ENCODE results near the gene LPCAT4. TPM values are rescaled to one million over a fixed set of nuclear protein-coding genes. Genes with fewer than 3 reads are reported as not detected.

LPCAT4 gene
- total and polyA plus RNA-seq, 9 of the 15 experiments (the other 6 are each of a cell fraction or from before 2014, with no cell fraction given), result 7.3 to 34.3 (median 14.4) TPM

DNA sequence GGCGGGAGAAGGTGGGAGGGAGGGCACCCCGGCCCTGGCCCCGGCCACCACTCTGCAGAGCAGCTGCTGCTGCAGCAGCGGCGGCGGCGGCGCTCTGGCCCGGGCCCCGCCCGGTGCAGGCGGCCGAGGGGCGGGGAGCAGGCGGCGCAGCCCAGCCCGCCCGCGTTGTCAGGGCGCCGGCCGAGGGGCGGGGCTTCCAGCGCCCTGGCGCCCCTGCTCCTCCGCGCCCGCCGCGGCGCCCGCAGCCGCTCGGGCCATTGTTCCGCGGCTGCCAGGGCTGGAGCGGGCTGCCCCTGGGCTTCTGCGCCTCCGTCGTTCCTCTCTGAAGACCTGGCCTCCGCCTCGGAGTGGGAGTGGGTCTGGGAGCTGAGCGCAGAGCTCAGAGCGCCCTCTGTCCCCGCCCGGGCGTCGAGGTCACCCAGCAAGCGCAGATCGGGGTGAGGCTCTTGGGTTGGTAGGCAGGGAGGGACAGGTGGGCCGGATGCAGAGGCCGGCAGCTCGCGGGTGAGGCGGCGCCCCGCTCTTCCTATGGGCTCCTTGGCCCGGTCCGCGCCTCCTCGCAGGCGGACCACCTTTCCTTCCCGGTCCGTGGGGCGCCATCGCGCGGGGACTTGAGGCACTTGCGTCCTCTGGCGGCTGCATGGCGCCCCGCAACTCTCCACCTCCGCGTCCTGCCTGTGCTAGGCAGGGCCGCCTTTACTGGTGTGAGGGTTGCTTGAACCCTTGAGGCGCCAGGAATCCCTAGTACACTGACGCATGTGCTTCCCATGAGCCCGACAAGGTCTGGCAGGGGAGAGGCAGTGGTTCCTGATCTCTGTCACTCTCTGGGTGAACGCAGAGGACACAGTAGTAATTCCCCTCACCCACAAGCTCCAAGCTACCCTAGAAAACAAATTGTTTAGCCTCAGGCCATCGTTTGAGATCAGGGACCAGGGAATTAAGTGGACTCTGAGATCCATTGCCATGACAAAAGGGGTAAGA, at the start of gene LPCAT4 (continued):
- TF ChIP-seq, protein P1, sequence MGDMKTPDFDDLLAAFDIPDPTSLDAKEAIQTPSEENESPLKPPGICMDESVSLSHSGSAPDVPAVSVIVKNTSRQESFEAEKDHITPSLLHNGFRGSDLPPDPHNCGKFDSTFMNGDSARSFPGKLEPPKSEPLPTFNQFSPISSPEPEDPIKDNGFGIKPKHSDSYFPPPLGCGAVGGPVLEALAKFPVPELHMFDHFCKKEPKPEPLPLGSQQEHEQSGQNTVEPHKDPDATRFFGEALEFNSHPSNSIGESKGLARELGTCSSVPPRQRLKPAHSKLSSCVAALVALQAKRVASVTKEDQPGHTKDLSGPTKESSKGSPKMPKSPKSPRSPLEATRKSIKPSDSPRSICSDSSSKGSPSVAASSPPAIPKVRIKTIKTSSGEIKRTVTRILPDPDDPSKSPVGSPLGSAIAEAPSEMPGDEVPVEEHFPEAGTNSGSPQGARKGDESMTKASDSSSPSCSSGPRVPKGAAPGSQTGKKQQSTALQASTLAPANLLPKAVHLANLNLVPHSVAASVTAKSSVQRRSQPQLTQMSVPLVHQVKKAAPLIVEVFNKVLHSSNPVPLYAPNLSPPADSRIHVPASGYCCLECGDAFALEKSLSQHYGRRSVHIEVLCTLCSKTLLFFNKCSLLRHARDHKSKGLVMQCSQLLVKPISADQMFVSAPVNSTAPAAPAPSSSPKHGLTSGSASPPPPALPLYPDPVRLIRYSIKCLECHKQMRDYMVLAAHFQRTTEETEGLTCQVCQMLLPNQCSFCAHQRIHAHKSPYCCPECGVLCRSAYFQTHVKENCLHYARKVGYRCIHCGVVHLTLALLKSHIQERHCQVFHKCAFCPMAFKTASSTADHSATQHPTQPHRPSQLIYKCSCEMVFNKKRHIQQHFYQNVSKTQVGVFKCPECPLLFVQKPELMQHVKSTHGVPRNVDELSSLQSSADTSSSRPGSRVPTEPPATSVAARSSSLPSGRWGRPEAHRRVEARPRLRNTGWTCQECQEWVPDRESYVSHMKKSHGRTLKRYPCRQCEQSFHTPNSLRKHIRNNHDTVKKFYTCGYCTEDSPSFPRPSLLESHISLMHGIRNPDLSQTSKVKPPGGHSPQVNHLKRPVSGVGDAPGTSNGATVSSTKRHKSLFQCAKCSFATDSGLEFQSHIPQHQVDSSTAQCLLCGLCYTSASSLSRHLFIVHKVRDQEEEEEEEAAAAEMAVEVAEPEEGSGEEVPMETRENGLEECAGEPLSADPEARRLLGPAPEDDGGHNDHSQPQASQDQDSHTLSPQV (IDR thresholded peaks at IDR 0.05), result peak; percentile 71; the same call in 1 of the 2 replicates
- no peak for TF ChIP-seq ZNF668 (CRISPR knock-in tag; IDR thresholded peaks at IDR 0.05)
- no peak for TF ChIP-seq BMI1 (IDR thresholded peaks at IDR 0.05; ENCODE audit: low read length)
- peak in 1 of 2 experiments; percentile 57; a peak in 1 of 4 replicates for TF ChIP-seq FOXA3 (CRISPR knock-in tag; conservative IDR thresholded peaks at IDR 0.05 in 1 of 2, IDR thresholded peaks at IDR 0.05 in 1 of 2)
- peak; percentile 81; the same call in 1 of the 2 replicates for TF ChIP-seq MTA3 (IDR thresholded peaks at IDR 0.05; ENCODE audit: borderline replicate concordance)
- TF ChIP-seq, protein P2, sequence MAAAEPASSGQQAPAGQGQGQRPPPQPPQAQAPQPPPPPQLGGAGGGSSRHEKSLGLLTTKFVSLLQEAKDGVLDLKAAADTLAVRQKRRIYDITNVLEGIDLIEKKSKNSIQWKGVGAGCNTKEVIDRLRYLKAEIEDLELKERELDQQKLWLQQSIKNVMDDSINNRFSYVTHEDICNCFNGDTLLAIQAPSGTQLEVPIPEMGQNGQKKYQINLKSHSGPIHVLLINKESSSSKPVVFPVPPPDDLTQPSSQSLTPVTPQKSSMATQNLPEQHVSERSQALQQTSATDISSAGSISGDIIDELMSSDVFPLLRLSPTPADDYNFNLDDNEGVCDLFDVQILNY (CRISPR knock-in tag; IDR thresholded peaks at IDR 0.05), result no peak
- peak in 1 of 2 experiments; percentile 38; a peak in 2 of 4 replicates for TF ChIP-seq SIN3A (IDR thresholded peaks at IDR 0.05; ENCODE audit: borderline replicate concordance in 2 of 2, control insufficient read depth in 1 of 2, low read depth in 2 of 2, low read length in 2 of 2)
- TF ChIP-seq GATAD2B (IDR thresholded peaks at IDR 0.05; ENCODE audit: borderline replicate concordance), result 0 out of 2 replicates have a peak, but pooled peaks have one; percentile 28
- TF ChIP-seq, protein P3, sequence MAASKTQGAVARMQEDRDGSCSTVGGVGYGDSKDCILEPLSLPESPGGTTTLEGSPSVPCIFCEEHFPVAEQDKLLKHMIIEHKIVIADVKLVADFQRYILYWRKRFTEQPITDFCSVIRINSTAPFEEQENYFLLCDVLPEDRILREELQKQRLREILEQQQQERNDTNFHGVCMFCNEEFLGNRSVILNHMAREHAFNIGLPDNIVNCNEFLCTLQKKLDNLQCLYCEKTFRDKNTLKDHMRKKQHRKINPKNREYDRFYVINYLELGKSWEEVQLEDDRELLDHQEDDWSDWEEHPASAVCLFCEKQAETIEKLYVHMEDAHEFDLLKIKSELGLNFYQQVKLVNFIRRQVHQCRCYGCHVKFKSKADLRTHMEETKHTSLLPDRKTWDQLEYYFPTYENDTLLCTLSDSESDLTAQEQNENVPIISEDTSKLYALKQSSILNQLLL (CRISPR knock-in tag; IDR thresholded peaks at IDR 0.05; ENCODE audit: borderline replicate concordance), result no peak
- TF ChIP-seq, protein P4, sequence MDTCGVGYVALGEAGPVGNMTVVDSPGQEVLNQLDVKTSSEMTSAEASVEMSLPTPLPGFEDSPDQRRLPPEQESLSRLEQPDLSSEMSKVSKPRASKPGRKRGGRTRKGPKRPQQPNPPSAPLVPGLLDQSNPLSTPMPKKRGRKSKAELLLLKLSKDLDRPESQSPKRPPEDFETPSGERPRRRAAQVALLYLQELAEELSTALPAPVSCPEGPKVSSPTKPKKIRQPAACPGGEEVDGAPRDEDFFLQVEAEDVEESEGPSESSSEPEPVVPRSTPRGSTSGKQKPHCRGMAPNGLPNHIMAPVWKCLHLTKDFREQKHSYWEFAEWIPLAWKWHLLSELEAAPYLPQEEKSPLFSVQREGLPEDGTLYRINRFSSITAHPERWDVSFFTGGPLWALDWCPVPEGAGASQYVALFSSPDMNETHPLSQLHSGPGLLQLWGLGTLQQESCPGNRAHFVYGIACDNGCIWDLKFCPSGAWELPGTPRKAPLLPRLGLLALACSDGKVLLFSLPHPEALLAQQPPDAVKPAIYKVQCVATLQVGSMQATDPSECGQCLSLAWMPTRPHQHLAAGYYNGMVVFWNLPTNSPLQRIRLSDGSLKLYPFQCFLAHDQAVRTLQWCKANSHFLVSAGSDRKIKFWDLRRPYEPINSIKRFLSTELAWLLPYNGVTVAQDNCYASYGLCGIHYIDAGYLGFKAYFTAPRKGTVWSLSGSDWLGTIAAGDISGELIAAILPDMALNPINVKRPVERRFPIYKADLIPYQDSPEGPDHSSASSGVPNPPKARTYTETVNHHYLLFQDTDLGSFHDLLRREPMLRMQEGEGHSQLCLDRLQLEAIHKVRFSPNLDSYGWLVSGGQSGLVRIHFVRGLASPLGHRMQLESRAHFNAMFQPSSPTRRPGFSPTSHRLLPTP (IDR thresholded peaks at IDR 0.05; ENCODE audit: borderline replicate concordance, extremely low read depth, insufficient read length), result no peak
- TF ChIP-seq RBM22 (IDR thresholded peaks at IDR 0.05; ENCODE audit: low read depth, low read length, poor library complexity, severe bottlenecking), result peak; percentile 12
- no peak for TF ChIP-seq CBX8 (IDR thresholded peaks at IDR 0.05; ENCODE audit: borderline replicate concordance, extremely low read depth, low read depth, low read length, poor library complexity, severe bottlenecking)
- no peak for TF ChIP-seq SNIP1 (IDR thresholded peaks at IDR 0.05; ENCODE audit: low read depth)
- TF ChIP-seq, protein P5, sequence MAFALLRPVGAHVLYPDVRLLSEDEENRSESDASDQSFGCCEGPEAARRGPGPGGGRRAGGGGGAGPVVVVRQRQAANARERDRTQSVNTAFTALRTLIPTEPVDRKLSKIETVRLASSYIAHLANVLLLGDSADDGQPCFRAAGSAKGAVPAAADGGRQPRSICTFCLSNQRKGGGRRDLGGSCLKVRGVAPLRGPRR (CRISPR knock-in tag; IDR thresholded peaks at IDR 0.05), result no peak

Data from K562 (cell line).